HG02938 (cell line): ENCODE results near the gene SEMA5A.

ENCODE experiments used
- ATAC-seq: cut with Tn5 transposase; IDR thresholded peaks from one replicate; pipeline ENCODE4 v1.9.1; 2021; ENCODE audit warnings: mild to moderate bottlenecking, moderate library complexity; ENCODE audit not compliant: unreplicated experiment

SEMA5A gene

GRCh38 chr5:9479361-9479760 is 66.5 kb downstream of the SEMA5A start:
- no peak for ATAC-seq

- ATAC-seq, result no peak
Measured at GRCh38 chr5:9477537-9477936, 68.3 kb downstream of the SEMA5A start.

GRCh38 chr5:9474219-9475002 is 71.5 kb downstream of the SEMA5A start:
- no peak for ATAC-seq

DNA sequence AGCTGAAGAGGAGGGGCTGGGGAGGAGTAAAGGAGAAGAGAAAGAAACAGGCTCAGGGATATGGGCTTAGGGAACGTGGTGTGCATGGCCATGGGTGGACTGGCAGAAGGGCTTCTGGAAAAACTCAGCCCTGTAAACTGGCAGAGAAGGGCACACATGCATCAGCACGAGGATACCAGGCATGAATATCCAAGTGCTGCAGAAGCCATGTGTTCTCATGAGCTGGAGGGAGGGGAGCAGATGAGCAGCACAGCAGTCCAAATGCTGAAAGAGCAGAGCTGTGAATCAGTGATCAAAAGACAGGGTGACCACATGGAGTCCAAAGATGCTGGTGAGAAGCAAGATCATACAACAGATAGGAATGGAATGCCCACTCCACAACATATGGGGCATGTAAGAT is 72.3 kb downstream of the SEMA5A start:
- ATAC-seq, result no peak

DNA sequence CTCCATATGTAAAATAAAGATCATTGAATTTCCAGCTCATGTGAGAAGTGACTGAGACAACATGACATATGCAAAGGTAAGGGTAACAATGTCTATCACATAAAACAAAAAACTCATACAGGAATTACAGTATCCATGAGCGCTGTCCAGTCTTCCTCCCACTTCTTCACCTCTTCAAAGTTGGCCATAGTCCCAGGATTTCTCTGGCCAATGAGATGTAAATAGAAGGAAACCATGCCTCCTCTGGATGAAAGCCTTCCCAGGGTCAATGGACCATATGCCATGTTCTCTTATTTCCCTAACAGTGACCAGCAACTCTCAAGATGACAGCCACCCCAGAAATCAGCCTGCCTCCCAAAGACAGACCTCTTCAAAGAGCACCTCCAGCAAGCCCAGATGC is 75.5 kb downstream of the SEMA5A start:
- ATAC-seq, result no peak

DNA sequence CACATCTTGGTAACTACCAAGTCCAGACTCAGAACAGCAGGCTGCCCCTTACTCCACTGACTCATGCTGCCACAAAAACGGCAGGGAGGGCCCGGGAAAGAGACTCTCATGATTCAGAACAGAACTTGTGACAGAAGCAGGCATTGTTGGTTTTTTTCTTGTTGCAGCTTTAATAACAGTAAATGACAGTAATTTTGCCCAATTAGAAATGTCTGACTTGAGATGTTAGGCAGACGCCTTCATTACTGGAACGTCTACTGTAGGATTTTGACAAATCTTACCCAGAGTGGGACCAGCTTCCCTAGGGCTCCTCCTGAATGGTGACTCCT is 77.9 kb downstream of the SEMA5A start:
- ATAC-seq, result no peak

DNA sequence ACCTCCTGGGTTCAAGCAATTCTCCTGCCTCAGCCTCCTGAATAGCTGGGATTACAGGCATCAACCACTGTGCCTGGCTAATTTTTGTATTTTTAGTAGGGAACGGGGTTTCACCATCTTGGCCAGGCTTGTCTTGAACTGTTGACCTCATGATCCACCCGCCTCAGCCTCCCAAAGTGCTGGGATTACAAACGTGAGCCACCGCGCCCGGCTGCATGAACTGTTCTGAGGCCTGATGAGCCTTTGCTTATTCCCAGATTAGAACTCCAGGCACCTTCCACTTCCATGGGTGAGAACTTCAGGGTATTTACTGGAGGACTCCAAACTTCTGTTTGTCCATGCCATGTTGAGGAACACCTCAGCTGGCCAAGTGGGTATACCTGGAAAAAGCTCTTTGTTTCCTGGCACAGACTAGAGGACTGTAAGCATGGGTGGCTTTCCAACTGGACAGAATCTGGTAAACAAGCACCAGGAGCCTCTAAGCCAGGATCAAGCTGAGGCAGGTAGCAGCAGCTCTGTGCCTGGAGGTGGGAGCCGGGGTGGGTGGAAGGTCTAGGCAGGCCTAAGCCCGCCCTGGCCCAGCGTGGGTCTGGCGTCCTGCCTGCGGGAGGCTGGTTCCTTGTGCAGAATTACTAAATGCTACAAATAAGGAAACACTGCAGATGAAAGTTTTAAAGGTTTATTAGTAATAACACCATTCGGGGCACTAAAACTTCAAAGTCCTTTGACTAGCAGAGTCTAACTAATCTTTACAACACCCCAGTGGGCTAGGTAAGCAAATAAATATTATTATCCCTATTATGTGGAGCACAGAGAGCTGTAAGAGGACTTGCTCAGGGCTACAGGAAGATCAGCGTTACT is 78.4 kb downstream of the SEMA5A start:
- ATAC-seq, result no peak

DNA sequence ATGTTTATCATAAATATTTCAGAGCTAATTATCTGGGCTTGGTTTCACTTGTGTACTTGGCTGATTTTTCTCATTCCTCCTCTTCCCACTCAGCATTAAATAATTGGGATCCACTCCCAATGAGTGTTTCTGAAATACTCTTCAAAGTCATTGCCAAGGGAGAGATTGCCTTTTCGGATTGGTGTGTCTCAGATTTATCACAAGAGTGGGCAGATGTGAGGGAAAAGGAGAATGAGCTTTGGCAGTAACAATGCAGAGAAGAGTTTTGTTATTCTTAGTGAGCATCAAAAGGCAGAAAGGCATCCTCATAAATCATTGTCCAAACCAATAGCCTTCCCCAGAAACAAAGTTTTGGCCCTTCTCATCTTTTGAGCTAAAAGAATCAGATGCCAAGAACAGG is 79.2 kb downstream of the SEMA5A start:
- no peak for ATAC-seq

GRCh38 chr5:9464478-9464877 is 81.4 kb downstream of the SEMA5A start:
- ATAC-seq, result no peak

GRCh38 chr5:9462109-9462508 is 83.8 kb downstream of the SEMA5A start:
- no peak for ATAC-seq

GRCh38 chr5:9460885-9461645 is 84.8 kb downstream of the SEMA5A start:
- no peak for ATAC-seq

DNA sequence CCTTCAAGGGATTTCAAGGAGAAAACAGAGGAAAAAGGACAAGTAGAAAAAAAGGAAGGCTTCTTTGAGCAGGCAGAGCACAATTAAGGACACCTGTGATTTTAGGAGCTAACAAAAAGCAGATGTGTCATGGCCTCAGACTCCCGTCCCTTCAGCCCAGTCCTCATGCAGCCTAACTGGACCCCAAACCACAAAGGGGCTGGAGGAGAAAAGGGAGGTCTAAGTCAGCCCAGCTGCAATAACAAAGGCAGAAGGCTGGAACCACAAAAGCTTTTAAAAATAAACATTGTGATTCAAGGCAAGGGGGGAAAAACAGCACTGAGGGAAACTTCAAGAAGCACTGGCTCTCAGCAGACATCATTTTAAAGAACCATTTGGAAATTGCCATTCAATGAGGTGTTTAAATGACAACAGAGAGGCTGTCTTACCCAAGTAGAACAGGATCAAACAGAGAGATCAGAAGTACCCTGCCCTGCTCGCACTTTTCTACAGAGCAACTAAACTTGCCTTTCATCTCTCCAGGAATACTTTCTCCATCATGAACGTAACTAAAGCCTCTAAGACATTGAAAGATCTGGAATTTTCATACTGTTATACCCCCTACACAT is 89.3 kb downstream of the SEMA5A start:
- ATAC-seq, result no peak

DNA sequence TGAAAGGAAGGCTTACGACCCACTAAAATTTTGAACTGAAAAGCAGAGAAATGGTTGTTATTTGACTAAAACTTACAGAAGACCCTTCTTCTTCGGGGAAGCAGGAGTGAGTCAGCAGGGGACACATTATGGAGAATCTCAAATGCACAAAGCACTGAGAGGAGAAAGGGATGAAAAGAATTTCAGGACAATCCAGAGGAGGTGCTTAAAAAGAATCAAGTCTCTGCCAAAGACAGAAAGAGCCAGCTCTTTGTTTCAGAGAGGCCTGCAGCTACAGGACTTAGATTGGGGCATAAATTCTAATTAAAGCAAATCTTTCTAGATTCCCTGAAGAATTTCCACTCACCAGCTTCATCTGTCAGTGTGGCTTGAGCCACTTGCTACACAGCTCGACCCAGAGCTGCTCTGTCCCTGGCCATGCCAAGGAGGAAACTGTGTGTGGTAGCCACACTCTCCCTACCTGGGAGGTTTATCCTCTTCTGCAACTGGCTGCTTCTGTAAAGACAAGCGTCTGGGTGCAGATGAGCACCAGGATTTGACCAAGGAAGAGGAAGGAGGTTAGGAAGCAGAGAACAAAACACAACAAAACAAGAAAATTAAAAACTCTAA is 89.9 kb downstream of the SEMA5A start:
- ATAC-seq, result no peak

- no peak for ATAC-seq
Measured at GRCh38 chr5:9454491-9454890, 91.4 kb downstream of the SEMA5A start.

DNA sequence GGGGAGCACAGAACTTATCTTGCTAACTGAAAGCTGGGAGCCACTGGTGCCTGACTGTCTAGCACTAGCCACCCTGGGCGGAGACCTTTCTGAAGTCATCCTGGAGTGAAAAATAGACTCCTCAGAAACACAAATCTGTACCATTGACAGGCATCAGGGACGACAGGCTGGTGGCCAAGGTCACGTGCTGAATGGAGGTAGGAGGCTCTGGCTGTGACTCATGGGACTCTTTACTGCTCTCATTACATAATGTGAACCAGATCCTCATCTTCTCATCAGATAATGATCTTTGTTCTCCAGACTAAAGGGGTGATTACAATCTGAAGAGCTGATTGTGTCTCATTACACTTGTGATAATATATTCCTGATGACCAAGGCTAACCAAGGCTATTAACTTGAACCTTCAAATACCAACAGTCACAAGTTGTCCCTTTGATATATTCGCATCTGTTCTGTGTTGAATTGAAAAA is 91.8 kb downstream of the SEMA5A start:
- ATAC-seq, result no peak

DNA sequence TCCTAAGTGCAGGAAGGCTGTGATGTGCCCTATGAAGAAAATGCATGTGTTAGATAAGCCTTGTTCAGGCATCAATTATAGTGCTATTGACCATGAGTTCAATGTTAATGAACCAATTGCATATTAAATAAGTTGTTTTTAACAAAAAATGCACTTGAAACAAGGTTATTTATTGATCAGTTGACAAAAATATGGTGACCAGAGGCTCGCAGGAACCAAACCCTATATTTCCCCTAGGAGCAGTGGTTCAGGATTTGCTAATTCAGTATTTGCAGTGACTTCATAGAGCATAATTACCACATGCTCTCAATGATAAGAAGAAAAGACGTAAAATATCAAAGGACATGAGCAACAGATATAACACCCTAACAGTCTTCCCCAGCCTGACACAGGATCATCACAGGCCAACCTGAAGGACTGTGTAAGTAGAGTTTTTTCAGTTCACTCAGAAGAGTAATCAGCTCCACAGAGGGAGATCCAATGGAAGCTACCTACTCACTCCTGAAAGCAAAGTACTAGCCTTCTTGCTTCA is 92.3 kb downstream of the SEMA5A start:
- ATAC-seq, result no peak

GRCh38 chr5:9452181-9452580 is 93.7 kb downstream of the SEMA5A start:
- ATAC-seq, result no peak

DNA sequence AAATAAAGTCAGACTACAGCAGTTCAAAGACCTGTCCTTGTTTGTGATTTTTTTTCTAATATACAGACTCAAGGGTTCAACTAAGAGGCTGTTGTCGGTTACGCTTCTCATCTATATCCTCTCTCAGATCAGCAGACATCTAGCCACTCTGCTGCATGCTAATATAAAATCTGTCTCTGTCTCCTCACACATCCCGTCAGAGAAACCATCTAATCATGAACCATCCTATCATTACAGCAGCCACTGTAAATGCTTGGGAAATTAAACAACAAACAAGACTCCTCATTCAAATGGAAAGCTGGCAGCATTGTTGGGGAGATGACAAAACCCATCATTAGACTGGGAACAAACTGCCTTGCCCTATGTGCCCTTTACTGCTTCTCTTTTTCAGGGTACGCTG is 94.8 kb downstream of the SEMA5A start:
- ATAC-seq, result no peak

- ATAC-seq, result no peak
Measured at GRCh38 chr5:9447691-9448090, 98.2 kb downstream of the SEMA5A start.

GRCh38 chr5:9445826-9446388 is 100.0 kb downstream of the SEMA5A start:
- ATAC-seq, result no peak
